ENCODE data around the gene SCTR.

SCTR gene

DNA sequence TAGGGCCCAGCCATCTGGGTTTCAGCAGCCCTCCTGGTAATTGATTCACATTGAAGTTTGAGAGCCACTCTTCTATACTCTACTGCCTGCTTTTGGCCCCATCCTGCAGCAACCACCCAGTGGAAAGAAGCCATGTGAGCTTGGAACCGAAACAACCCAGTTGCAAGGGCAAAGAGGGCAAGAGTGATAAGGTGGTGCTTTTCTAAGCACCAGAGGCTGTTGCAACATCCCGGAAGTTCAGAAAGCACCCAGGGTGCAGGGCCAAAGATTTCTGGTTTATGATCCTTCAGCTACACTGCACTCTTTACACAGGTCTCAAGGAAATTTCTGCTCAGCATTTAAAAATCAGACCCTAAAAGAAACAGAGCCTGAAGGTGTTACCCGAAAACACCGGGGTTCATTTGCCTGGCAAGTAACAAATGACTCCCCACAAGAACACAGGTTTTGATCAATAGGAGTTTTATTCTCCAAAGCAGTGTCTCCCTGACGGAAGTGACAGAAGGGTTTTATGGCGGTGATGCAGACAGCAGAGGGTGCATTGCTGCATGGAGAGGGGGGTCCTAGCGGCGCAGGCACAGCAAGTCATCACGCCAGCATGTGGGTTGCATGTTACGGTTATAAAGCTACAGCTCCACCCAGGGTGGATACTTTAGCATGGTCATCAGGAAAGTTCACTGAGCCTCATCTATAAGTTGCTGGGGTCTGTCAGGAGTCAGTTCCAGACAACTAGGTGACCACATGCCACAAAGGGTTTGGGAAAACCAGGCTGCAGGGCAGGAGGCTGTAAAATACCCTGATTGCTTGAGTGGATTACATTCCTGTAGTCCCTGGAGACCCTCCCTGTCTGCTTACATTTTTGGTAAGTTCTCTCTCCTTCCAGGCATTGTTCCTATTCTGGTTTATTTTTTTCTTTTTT lies 121.4 kb downstream of the SCTR start:
- DNase-seq = no peak

DNA sequence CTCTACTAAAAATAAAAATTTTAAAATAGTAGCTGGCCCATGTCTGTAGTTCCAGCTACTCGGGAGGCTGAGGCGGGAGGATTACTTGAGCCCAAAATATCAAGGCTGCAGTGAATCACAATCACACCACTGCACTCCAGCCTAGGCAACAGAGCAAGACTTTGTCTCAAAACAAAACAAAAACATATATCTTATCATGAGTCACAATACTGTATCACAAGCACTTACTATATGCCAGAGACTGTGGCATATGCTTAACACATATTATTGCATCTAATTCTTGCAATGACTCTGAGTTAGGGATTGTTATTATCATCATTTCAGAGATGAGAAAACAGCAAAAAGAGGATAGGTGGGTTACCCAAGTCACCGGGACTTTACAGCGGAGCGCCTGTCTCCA lies 122.2 kb downstream of the SCTR start:
- DNase-seq = no peak

DNA sequence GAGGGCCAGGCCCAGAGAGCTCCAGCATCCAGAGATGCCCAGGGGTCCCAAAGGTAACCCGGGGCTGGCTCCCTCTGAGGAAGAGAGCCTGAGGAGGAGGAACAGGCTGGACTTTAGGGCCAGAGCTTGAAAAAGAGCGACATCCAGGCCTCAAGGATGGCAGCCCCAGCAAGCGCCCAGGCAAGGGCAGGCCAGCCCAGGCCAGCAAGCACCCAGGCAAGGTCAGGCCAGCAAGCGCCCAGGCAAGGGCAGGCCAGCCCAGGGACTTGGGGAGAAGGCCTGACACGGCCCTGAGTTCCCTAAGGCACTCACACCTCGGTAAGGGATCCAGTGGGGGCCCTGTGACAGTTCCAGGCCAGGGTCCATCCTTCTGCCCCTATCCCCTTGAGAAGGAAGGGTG lies 127.1 kb downstream of the SCTR start:
- DNase-seq = no peak

DNA sequence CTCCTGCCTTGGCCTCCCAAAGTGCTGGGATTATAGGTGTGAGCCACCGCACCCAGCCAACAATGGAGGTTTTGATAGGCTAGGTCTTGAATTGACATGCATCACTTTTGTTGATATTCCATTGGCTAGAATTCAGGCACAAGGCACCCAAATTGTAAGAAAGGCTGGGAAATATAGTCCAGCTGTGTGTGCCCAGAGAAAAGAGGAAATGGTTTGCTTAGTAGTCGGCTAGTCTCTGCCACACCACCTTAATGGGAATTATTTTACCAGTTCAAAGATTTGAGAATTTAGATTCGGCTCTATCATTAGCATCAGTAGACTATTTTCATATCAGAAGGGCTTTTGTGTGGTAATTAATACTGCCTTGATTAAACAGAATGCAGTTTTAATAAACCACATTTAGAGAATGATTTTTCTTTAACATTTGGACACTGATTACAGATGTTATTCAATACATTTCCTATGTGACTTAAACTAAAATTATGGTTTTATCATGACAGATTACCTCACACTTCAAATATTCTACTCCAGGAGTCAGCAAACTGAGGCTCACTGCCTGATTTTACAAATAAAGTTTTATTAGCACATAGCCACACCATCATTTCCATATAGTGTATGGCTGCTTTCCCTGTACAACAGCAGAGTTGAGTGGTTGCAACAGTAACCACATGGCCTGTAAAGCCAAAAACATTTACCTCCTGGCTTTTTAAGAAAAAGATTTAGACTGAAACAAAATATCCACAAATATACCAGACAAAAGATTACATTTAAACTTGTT lies 130.1 kb downstream of the SCTR start:
- DNase-seq = no peak
